ENCODE data around the gene ARHGAP20.
A peak's percentile ranks its signal among the peaks of the same experiment; 100 is the strongest.

The ARHGAP20 gene

GRCh38 chr11:110530900-110531741 is 181.1 kb downstream of the ARHGAP20 start:
- Histone ChIP-seq H3K79me2 (ENCODE audit: low read length) (no peaks in the 10 kb centered on the region), H3K9ac (ENCODE audit: low read length) (no peak overlapping the region), H3F3A (ENCODE audit: insufficient read depth, low read length) (no peaks in the 10 kb centered on the region; the same call in 1 of the 2 replicates), H3K27me3 (replicated peaks; ENCODE audit: insufficient read depth, low read length) (no peaks in the 10 kb centered on the region), H3K9me2 (replicated peaks; ENCODE audit: insufficient read depth, low read length) (no peaks in the 10 kb centered on the region), H3K9me3 (replicated peaks; ENCODE audit: insufficient read depth, low read length) (no peaks in the 10 kb centered on the region), H3K36me3 (replicated peaks; ENCODE audit: insufficient read depth, low read length) (no peaks in the 10 kb centered on the region), H2AFZ (ENCODE audit: low read length) (no peak overlapping the region), H3K27ac (ENCODE audit: low read length) (no peak overlapping the region), H3K4me2 (ENCODE audit: low read depth, low read length) (no peak overlapping the region), H3K4me1 (ENCODE audit: low read length) (peaks cover 3% of the 10 kb centered on the region; the same call in 1 of the 2 replicates), H4K20me1 (ENCODE audit: insufficient read depth, low read length) (no peaks in the 10 kb centered on the region), H3K4me3 (ENCODE audit: low read length) (no peak overlapping the region)
- TF ChIP-seq EZH2 (optimal IDR thresholded peaks at IDR 0.05; ENCODE audit: low read depth, low read length) (no peak), EZH2phosphoT487 (IDR thresholded peaks at IDR 0.05; ENCODE audit: low read length) (no peak), CTCF (IDR thresholded peaks at IDR 0.05; ENCODE audit: low read length) (no peak)
- DNase-seq = no peak

- Histone ChIP-seq H4K20me1 (ENCODE audit: insufficient read depth, low read length) (no peaks in the 10 kb centered on the region), H3K4me2 (ENCODE audit: low read depth, low read length) (no peak overlapping the region), H3K9ac (ENCODE audit: low read length) (no peak overlapping the region), H3F3A (ENCODE audit: insufficient read depth, low read length) (no peaks in the 10 kb centered on the region; the same call in 1 of the 2 replicates), H3K79me2 (ENCODE audit: low read length) (no peaks in the 10 kb centered on the region), H3K4me1 (ENCODE audit: low read length) (peaks cover 6% of the 10 kb centered on the region; the same call in 1 of the 2 replicates), H3K9me2 (replicated peaks; ENCODE audit: insufficient read depth, low read length) (no peaks in the 10 kb centered on the region), H3K27me3 (replicated peaks; ENCODE audit: insufficient read depth, low read length) (no peaks in the 10 kb centered on the region), H2AFZ (ENCODE audit: low read length) (no peak overlapping the region), H3K36me3 (replicated peaks; ENCODE audit: insufficient read depth, low read length) (no peaks in the 10 kb centered on the region), H3K27ac (ENCODE audit: low read length) (no peak overlapping the region), H3K9me3 (replicated peaks; ENCODE audit: insufficient read depth, low read length) (no peaks in the 10 kb centered on the region), H3K4me3 (ENCODE audit: low read length) (no peak overlapping the region)
- no peak for TF ChIP-seq EZH2phosphoT487 (IDR thresholded peaks at IDR 0.05; ENCODE audit: low read length)
- no peak for TF ChIP-seq EZH2 (optimal IDR thresholded peaks at IDR 0.05; ENCODE audit: low read depth, low read length)
- TF ChIP-seq CTCF (IDR thresholded peaks at IDR 0.05; ENCODE audit: low read length) = peak; percentile 44
- peak; percentile 10 for DNase-seq
Measured at GRCh38 chr11:110529043-110529442, 183.2 kb downstream of the ARHGAP20 start.

GRCh38 chr11:110527146-110527545 is 185.1 kb downstream of the ARHGAP20 start:
- Histone ChIP-seq H4K20me1 (ENCODE audit: insufficient read depth, low read length) (no peaks in the 10 kb centered on the region), H3K27me3 (replicated peaks; ENCODE audit: insufficient read depth, low read length) (no peaks in the 10 kb centered on the region), H3K4me1 (ENCODE audit: low read length) (peaks cover 6% of the 10 kb centered on the region; the same call in 1 of the 2 replicates), H3K36me3 (replicated peaks; ENCODE audit: insufficient read depth, low read length) (no peaks in the 10 kb centered on the region), H3K9ac (ENCODE audit: low read length) (no peak overlapping the region), H3F3A (ENCODE audit: insufficient read depth, low read length) (no peaks in the 10 kb centered on the region; the same call in 1 of the 2 replicates), H3K9me3 (replicated peaks; ENCODE audit: insufficient read depth, low read length) (no peaks in the 10 kb centered on the region), H3K4me3 (ENCODE audit: low read length) (no peak overlapping the region), H3K27ac (ENCODE audit: low read length) (no peak overlapping the region), H3K4me2 (ENCODE audit: low read depth, low read length) (no peak overlapping the region), H2AFZ (ENCODE audit: low read length) (no peak overlapping the region), H3K79me2 (ENCODE audit: low read length) (no peaks in the 10 kb centered on the region), H3K9me2 (replicated peaks; ENCODE audit: insufficient read depth, low read length) (no peaks in the 10 kb centered on the region)
- TF ChIP-seq EZH2phosphoT487 (IDR thresholded peaks at IDR 0.05; ENCODE audit: low read length) = no peak
- TF ChIP-seq EZH2 (optimal IDR thresholded peaks at IDR 0.05; ENCODE audit: low read depth, low read length) = no peak
- no peak for TF ChIP-seq CTCF (IDR thresholded peaks at IDR 0.05; ENCODE audit: low read length)
- no peak for DNase-seq
